GM19238 (cell line): ENCODE results near the gene TFF1.

Experiments used
- DNase-seq: peaks from one replicate; pipeline ENCODE4 v3.0.0; 2011; ENCODE audit warnings: low spot score; ENCODE audit not compliant: insufficient read length

The TFF1 gene

GRCh38 chr21:42362700-42363099 lies 3.6 kb downstream of the TFF1 start:
- no peak for DNase-seq

GRCh38 chr21:42362198-42362597 lies 4.1 kb downstream of the TFF1 start:
- DNase-seq, result no peak

GRCh38 chr21:42361286-42361685 lies 5.0 kb downstream of the TFF1 start:
- DNase-seq, result no peak

- DNase-seq, result no peak
These were observed 6.0 kb downstream of the TFF1 start for GRCh38 chr21:42360317-42360716.

GRCh38 chr21:42358937-42359336 lies 7.4 kb downstream of the TFF1 start:
- DNase-seq, result no peak

GRCh38 chr21:42358261-42358660 lies 8.1 kb downstream of the TFF1 start:
- DNase-seq, result no peak

GRCh38 chr21:42357307-42357706 lies 9.0 kb downstream of the TFF1 start:
- DNase-seq, result no peak

GRCh38 chr21:42356650-42357049 lies 9.7 kb downstream of the TFF1 start:
- DNase-seq, result no peak

GRCh38 chr21:42356046-42356445 lies 10.3 kb downstream of the TFF1 start:
- DNase-seq, result no peak

GRCh38 chr21:42353623-42354022 lies 12.7 kb downstream of the TFF1 start:
- no peak for DNase-seq

- DNase-seq, result no peak
These were observed 13.8 kb downstream of the TFF1 start for GRCh38 chr21:42352441-42353095.

GRCh38 chr21:42351626-42352440 lies 14.5 kb downstream of the TFF1 start:
- DNase-seq, result no peak

- DNase-seq, result no peak
These were observed 15.4 kb downstream of the TFF1 start, which contains the start of gene TFF2 for GRCh38 chr21:42350927-42351426. TSS of gene TFF2 (minus strand) at chr21:42350994. CDS start at chr21:42350957, 37 bp downstream.

GRCh38 chr21:42350318-42350910 lies 15.9 kb downstream of the TFF1 start:
- DNase-seq, result no peak

- DNase-seq, result no peak
These were observed 16.7 kb downstream of the TFF1 start for GRCh38 chr21:42349420-42350317.

GRCh38 chr21:42348762-42349161 lies 17.6 kb downstream of the TFF1 start:
- no peak for DNase-seq

- no peak for DNase-seq
These were observed 18.6 kb downstream of the TFF1 start for GRCh38 chr21:42347601-42348327.

- DNase-seq, result no peak
These were observed 19.3 kb downstream of the TFF1 start for GRCh38 chr21:42346866-42347600.

GRCh38 chr21:42346441-42346840 lies 19.9 kb downstream of the TFF1 start:
- DNase-seq, result no peak

- DNase-seq, result no peak
These were observed 21.7 kb downstream of the TFF1 start for GRCh38 chr21:42344631-42345030.
